Measurements from ENCODE around the gene CAMTA1.

Gene CAMTA1

DNA sequence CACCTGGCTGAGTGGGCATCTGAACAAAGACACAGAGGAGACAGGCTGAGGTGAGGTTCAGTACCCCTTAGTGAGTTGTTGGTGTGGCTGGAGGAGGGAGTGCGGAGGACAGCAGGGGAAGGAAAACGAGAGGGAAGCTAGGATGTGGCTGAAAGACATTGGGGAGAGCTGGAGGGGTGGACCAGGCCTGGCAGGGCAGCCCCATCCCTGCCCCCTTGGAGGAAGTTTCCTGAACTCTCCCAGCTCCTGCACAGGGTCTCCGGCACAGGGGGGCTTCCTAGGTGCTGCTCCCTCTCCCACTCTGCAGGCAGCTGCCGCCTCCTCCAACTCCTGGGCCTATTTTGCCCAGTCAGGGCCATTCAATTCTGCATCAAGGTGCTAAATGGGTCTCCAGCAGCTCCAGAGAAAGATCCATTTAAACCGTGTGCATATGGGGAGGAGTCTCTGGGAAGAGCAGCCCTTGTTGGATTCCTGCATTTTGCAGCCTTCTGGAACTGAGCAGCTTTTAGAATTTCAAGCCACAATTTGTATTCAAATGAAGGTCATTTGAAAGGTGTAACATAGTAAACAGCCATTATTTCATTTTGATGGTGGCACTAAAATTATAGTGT is 193.9 kb downstream of the CAMTA1 start:
- no peak for DNase-seq (ENCODE audit: low read depth)

DNA sequence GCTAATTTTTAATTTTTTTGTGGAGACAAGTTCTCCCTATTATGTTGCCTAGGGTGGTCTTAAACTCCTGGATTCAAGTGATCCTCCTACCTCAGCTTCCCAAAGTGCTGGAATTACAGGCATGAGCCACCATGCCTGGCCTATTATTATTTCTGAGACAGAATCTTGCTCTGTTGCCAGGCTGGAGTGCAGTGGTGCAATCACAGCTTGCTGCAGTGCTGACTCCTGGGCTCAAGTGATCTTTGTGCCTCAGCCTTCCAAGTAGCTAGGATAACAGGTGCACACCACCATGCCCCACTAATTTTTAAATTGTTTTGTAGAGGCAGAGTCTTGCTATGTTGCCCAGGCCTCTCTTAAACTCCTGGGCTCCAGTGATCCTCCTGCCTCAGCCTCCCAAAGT is 196.3 kb downstream of the CAMTA1 start:
- DNase-seq (ENCODE audit: low read depth), result no peak

DNA sequence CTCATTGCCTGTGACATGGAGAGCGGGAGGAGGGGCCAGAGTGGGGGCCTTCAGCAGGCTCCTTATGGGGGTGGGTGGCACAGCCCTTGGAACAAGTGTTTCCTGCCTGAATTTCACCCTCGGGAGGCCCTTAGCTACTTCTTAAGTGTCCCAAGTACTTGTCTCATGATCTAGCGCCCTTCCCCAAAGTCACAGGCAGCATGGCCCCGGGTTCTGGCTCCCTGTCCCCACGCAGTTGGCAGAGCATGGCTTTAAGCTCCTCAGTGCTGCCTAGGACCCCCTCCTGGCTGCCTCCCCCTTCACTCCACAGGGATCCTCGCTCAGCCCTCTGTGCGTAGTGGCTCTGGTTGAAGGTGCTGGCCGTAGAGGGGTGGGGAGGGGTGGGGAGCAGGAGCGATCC is 197.2 kb downstream of the CAMTA1 start:
- no peak for DNase-seq (ENCODE audit: low read depth)

GRCh38 chr1:6982860-6983259 is 197.6 kb downstream of the CAMTA1 start:
- no peak for DNase-seq (ENCODE audit: low read depth)

DNA sequence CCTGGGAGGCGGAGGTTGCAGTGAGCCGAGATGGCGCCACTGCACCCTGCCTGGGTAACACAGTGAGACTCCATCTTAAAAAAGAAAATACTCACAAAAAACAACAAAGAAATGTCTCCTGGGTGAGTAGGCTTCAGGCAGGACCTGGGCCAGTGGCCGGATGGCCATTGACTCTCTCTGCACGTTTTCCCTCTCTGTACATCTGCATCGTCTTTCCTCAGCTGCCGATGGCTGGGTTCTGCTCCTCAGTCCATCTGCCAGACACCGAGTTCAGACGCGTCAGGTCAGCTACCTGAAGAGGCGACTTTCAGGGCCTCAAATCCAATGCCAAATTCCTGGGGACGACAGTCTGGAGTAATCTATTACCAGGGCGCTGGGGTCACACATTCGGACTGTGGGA is 199.3 kb downstream of the CAMTA1 start:
- DNase-seq (ENCODE audit: low read depth), result no peak

GRCh38 chr1:6984986-6985385 is 199.7 kb downstream of the CAMTA1 start:
- DNase-seq (ENCODE audit: low read depth), result no peak

GRCh38 chr1:6985549-6986276 is 200.5 kb downstream of the CAMTA1 start:
- no peak for DNase-seq (ENCODE audit: low read depth)

DNA sequence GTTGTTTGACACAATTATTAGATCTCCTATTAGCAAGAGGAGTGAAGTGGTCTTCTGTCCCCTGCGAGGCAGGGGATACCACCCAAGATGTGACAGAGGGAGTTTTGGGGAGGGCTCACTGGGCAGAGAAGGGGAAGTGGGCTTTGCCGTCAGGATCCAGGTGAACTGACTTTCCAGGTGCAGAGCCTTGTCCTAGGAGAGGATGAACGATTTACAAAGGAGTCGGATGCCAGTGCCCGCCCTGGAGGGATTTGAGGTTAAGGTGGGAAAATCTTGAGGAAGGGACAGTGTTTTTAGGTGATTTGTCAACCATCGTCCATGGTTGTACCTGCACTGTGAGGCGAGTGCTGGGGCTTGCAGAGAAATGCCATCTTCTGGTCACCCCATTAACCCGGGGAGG is 201.0 kb downstream of the CAMTA1 start:
- no peak for DNase-seq (ENCODE audit: low read depth)

GRCh38 chr1:6987940-6988339 is 202.7 kb downstream of the CAMTA1 start:
- no peak for DNase-seq (ENCODE audit: low read depth)

GRCh38 chr1:6988796-6989195 is 203.5 kb downstream of the CAMTA1 start:
- DNase-seq (ENCODE audit: low read depth), result no peak

DNA sequence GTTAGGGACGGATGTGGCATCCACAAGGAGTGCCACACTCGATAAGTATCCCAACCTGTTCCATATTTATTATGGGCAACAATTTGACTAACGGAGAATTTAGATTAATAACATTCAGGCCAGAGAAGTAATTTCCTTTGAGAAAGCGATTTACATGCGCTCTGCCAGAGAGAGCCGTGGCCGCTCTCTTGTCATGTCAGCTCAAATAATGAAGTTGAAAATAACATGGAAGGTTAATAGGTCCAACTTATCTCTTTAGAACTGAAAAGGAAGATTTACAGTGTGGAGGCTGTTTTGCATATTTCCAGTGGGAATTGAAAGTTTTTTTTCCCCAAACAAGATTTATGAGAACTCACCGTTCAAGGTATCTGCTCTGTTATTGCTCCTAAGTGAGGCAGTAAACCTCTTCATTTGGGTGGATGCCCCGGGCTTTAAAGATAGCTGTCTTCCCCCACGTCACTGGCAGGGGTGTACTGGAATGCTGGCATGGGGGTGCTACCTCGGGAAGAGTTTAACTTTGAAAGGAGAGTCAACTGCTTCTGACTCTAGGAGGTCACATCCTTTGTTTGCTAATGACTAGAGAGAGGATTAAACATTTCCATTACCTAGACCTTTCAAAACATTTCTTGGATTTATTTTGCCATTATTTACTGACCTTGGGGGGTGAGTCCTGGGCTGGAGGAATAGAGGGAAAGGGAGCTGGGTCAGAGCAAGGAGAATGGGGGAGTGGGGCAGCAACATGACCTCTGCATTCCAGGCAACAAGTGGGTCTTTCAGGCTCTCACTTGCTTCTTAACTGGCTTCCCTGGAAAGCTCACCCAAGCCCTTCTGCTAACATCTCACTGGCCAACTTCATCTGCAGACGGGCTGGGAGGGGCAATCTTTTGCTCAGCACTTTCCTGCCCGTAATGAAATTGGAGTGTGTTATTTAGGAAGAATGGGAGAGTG is 204.2 kb downstream of the CAMTA1 start:
- DNase-seq (ENCODE audit: low read depth), result no peak

GRCh38 chr1:6991266-6991665 is 206.0 kb downstream of the CAMTA1 start:
- DNase-seq (ENCODE audit: low read depth), result no peak

GRCh38 chr1:6995789-6996188 is 210.5 kb downstream of the CAMTA1 start:
- no peak for DNase-seq (ENCODE audit: low read depth)

GRCh38 chr1:6996371-6996770 is 211.1 kb downstream of the CAMTA1 start:
- DNase-seq (ENCODE audit: low read depth), result no peak

- DNase-seq (ENCODE audit: low read depth), result no peak
These were observed 211.6 kb downstream of the CAMTA1 start for GRCh38 chr1:6996866-6997265.

DNA sequence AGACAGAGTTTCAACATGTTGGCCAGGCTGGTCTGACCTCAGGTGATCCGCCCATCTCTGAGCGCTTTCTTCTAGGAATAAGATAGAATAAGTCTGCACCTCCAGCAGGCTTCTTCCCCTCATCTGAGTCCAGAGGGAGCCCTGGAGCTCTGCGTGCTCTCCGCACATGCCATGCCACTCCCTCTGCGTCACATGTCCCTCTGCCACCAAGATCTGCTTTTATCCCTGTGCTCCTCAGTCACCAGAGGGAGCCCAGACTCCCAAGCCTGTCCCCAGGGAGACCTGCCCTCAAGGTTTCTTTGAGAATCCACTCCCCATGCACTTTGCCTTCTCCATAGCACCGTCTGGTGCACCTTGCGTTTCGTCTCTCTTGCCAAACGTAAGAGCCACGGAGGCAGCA is 213.0 kb downstream of the CAMTA1 start:
- DNase-seq (ENCODE audit: low read depth), result no peak

DNA sequence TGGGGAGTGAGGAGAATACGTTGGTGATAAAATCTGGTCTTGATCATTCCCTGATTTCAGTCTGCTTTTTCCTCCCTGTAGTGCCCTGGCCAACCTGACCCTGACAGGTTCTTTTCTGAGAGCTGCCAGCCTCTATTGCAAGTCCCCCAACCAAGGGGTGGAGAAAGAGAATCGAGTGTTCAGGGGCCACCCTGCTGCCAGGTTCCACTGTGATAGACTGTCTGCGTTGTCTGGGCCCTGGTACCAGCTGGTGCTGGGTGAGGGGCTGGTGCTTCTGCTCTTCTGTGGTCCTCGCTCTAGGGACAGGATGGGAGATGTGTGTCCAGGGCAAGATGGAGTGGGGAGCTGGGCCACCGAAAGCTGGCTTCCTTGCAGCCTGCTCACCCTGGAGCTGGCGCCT is 214.6 kb downstream of the CAMTA1 start:
- no peak for DNase-seq (ENCODE audit: low read depth)

GRCh38 chr1:7000720-7001119 is 215.5 kb downstream of the CAMTA1 start:
- DNase-seq (ENCODE audit: low read depth), result no peak

GRCh38 chr1:7002728-7003127 is 217.5 kb downstream of the CAMTA1 start:
- no peak for DNase-seq (ENCODE audit: low read depth)

DNA sequence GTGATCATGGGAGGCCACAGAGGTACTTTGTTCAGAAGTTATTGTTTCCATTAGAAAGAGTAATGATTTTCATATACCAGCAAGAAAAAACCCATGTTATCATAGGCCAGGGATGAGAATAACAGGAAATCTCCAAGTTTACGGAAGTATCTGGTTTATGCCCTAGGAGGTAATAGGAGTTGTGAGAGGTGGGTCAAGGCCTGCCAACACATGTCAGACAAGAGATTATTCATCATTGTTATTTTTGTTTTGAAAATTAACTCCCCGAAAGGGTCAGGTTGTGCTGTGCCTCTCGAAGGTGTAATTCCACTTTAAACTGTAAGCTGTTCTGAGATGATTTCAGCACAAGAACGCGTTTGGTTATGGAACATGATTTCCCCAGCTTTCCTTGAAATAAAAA is 218.4 kb downstream of the CAMTA1 start:
- no peak for DNase-seq (ENCODE audit: low read depth)

GRCh38 chr1:7004181-7004580 is 218.9 kb downstream of the CAMTA1 start:
- DNase-seq (ENCODE audit: low read depth), result no peak

DNA sequence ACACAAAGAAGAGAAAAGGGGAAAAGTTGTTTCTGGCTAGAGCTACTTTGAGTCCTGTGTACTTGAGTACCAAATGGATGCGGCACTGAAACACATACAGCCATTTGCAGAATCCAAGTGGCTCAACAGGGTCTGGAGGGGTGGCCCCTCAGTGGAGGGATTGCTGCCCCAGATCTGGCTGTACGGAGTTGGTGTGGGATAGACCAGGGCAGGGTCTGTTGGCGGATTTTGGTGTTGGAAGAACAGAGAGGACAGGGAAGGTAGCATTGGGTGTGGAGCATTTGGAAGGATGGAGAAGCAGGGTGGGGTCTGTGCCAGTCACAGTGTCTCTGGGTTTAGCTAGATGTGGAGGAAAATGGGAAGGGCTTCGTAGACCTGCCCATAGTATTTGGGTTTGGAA is 220.5 kb downstream of the CAMTA1 start:
- DNase-seq (ENCODE audit: low read depth), result no peak
